Eye (tissue), 1 donor: Measurements from ENCODE around the gene LARP4B.

Experiments
- DNase-seq: peaks from one replicate; pipeline ENCODE4 v3.0.0-alpha.2; 2015

LARP4B gene

GRCh38 chr10:921471-922414 lies 9.8 kb downstream of the LARP4B start:
- no peak for DNase-seq

- DNase-seq: no peak
Measured at GRCh38 chr10:920450-920849, 11.1 kb downstream of the LARP4B start.

GRCh38 chr10:919481-919880 lies 12.0 kb downstream of the LARP4B start:
- no peak for DNase-seq

GRCh38 chr10:917999-918398 lies 13.5 kb downstream of the LARP4B start:
- DNase-seq: no peak

- no peak for DNase-seq
Measured at GRCh38 chr10:917416-917720, 14.1 kb downstream of the LARP4B start.

DNA sequence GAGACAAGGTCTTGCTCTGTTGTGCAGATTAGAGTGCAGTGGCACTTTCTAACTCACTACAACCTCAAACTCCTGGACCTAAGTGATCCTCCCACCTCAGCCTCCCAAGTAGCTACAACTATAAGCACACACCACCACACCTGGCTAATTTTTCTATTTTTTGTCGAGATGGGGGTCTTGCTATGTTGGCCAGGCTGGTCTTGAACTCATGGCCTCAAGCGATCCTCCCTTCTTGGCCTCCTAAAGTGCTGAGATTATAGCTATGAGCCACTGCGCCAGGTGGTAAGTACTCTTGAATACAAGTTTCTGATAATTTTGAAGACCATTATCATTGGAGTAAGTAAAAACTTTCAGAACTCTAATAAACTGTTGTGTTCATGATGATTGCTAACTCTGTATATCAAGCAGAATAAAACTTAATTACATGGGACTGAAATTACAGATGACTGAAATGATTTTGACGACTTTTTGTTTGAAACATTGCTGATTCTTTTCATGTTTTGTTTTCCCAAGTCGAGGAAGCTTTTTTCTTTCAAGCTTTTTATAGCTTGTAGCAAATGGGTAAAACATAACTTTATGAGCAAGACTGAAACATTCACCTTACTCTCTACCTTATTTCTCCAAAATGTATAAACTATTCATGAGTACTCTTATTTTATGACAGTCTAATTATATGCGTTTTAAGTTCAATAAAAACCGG lies 14.6 kb downstream of the LARP4B start:
- no peak for DNase-seq

- DNase-seq: peak; percentile 42
Measured at GRCh38 chr10:909831-910230, 21.7 kb downstream of the LARP4B start.

GRCh38 chr10:905972-906371 lies 25.5 kb downstream of the LARP4B start:
- no peak for DNase-seq

DNA sequence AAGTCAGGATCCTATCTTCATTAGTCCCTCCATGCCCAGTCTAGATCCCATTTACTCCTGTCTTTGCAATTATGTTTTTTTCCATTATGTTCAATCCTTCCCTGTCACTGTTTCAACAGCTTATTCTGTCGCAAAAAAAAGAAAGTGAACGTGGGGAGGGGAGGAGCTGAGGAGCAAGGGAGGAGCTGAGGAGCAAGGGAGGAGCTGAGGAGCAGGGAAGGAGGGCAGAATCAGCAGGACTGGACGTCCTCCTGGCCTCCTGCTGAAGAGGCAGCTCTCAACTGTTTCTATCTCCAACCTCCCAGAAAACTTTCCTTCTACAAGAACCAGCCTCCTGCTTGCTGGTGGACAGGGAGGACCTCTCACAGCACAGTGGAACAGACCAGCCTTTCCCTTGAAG lies 26.0 kb downstream of the LARP4B start:
- peak; percentile 11 for DNase-seq

GRCh38 chr10:904403-904802 lies 27.1 kb downstream of the LARP4B start:
- no peak for DNase-seq

DNA sequence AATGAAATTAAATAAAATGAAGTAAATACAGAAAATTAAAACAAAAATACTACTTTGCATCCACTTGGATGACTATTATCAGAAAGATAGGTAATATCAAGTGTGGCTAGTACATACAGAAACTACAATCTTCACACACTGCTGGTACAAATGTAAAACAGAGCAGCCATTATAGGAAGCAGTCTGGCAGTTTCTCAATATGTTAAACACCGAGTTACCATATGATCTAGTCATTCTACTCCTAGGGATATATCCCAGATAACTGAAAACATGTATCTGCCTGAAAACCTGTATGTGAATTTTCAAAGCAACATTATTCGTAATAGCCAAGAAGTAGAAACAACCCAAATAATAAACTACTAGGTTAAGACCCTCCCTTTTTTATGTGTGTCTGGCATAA lies 33.4 kb downstream of the LARP4B start:
- DNase-seq: no peak

GRCh38 chr10:896982-897381 lies 34.5 kb downstream of the LARP4B start:
- no peak for DNase-seq

DNA sequence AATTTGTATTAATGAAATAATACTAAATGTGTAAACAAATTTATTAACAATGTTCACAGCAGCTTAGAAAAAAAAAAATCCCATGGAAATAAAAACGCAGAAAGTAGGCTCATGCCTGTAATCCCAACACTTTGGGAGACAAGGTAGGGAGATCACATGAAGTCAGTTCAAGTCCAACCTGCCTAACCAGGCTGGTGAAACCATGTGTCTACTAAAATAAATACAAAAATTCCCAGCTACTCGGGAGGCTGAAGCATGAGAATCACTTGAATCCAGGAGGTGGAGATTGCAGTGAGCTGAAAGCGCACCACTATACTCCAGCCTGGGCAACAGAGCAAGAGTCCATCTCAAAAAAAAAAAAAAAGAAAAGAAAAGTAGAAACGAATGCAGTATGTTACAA lies 36.2 kb downstream of the LARP4B start:
- DNase-seq: no peak

GRCh38 chr10:878895-879294 lies 52.6 kb downstream of the LARP4B start:
- DNase-seq: no peak

DNA sequence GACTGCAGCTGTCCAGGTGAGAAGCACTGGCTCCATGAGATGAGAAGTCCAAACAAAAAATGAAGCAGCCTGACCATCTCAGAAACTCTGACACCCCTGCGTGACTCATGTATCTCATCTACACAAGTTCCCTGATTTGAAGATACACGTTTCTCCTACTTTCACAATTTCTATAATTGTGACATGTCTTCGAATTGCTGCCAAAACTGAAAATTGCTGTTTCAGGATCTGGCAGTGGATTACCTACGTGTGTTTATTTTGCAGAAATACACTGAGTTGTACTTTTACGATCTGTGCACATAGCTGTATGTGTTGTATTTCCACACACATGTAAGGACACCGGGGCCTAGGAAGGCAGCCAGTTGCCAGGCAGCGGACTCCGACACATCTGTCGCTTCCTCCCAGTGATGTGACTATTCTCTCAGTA lies 53.2 kb downstream of the LARP4B start:
- no peak for DNase-seq

DNA sequence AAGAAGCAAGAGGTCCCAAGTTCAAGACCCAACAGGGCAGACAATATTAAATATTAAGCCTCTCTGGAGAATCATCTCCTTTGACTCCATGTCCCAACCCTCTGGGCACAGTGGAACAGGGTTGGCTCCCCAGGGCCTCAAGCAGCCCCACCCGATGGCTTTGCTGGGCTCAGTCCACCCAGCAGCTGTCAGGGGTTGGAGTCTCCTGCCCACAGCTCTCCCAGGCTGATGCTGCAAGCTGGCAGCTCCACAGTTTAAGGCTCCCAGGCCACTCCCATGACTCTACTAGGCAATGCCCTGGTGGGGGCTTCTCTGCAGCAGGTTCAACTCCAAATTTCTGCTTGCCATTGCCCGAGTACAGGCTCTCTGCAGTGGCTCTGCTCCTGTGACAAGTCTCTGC lies 55.1 kb downstream of the LARP4B start:
- no peak for DNase-seq

DNA sequence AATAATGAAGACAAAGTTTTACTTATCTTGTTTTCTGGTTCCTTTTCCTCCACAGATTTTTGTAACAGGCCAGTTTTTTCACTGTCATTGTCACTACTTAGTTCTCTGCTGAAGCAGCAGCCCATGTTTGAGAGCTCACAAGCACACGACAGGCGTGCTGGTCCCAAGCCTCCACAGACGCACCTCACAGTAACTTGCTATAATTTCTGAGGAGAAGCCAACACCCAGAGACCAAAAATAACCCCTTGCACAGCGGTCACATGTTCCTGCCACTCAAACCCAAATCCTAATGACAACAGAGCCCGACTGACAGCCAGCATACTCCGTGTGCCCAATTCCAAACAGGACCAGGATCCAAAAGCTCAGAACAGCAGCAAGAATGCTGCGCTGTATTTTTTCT lies 58.5 kb downstream of the LARP4B start:
- DNase-seq: no peak

GRCh38 chr10:871951-872403 lies 59.5 kb downstream of the LARP4B start:
- DNase-seq: no peak

DNA sequence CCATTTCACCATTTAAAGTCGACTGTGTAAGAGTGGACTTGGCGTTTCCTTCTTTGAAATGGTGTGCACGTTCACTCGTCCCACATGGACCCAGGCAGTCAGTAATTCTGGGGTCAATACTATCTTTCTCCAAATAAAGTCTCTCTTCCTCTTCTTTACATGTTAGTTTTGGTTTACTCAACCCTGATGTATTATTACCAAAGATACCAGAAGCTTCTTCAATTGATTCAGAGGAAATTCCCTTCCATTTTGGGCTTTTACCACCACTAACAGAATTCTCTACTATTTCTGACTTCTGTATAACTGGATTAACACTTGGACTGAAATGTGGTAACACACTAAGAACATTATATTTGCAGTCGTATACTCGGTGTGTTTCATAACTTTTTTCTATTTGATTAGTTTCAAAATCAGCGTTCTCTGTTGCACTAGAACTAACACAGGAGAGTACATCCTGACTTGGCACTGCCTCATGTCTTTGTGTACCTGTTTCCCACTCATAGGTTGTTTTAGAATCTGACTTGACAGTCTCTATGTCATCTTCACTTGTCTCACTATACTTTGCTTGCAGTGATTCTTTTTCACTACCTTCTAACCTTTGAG lies 60.8 kb downstream of the LARP4B start:
- no peak for DNase-seq

GRCh38 chr10:869171-869570 lies 62.3 kb downstream of the LARP4B start:
- no peak for DNase-seq

DNA sequence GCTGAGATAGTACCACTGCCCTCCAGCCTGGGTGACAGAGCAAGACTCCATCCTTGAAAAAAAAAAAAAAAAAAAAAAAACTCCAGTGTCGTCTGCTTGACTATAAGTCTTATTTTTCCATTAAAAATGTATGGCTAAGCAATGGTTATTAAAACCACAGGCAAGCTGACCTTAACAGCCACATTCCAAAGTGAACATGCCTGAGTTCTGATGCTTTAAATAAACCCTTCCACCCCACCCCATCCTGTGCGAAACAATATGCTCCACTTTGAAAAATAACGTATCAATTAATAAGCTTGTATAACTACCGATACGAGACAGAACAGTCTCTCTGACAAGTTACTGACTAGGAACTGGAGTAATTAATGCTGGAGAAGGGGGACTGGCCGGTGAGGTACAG lies 63.7 kb downstream of the LARP4B start:
- DNase-seq: no peak

GRCh38 chr10:866577-866941 lies 64.9 kb downstream of the LARP4B start:
- no peak for DNase-seq

DNA sequence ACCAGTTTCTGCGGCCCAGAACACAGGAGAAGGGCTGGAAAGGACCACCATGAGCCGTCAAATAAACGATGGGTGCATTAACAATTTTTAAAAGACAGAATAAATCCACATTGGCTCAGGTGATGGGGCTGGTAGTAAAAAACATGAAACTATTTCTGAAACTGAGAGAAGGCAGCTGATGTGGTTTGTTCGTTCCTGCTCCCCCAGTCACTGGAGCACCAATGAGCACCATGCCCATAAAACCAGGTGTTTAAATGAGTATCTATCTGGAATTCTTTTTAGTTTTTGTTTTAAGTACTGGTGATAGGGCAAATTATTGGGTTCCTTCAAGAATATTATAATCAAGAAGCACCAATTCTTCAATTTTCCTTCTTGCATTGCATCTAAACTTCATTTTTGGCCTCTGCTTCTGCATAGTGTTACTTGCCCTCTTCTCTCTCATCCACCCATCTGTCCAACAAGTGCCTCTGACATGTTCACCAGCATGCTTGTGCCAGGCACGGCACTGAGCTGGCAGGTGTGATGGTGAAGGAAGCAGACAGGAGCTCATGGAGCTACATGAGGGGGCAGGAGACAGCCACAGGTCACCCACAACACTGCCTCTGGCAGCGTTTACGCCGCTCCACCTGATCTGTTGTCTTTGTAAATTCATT lies 65.5 kb downstream of the LARP4B start:
- no peak for DNase-seq
